DMS53 (cell line): Measurements from ENCODE around the gene PGAM1.
"Not testable (repeated sequence)": the region's sequence is repeated elsewhere in the genome, so short reads cannot be mapped to it uniquely, and the experiment has no call there.

Experiments
- DNase-seq: peaks from one replicate; lab custom pipeline; 2025; lab: John Stamatoyannopoulos, UW

PGAM1 gene

DNA sequence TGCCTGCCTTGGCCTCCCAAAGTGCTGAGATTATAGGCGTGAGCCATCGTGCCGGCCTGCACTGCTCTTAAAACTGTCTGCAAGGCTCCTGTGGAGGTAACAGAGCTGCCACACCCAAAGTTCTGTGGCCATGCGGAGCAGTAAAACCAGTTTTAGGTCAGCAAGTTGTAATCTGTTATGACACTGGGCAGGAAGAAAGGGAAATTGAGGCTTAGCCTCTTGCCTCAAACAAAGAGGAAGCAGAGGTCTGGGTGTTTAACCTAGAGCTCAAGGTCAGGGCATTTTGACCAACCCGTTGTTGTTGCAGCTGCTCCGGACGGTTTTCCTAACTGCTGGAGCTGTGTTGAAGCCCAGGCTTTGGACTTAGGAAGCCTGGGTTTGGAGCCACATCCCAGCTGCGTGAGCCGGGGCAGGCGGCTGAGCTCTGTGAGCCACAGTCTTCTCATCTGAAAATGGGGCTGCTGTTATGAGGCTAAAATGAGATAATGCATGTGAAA, 17.4 kb upstream of the PGAM1 start:
- DNase-seq = no peak

DNA sequence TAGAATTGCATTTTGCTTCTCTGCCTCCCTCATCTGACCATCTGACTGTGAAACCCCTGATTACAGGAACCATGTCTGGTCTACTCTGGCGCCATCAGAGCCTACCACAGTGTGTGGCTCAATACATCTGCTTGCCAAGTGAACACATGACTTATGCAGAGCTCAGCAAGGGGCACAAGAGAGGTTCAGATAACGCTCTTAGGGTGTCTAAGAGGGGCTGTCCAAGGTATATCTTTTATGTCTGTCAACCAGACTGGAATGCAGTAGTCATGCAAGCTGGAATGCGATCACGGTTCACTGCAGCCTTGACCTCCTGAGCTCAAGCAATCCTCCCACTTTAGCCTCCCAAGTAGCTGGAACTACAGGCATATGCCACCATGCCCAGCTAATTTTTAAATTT, 14.6 kb upstream of the PGAM1 start:
- DNase-seq = no peak

DNA sequence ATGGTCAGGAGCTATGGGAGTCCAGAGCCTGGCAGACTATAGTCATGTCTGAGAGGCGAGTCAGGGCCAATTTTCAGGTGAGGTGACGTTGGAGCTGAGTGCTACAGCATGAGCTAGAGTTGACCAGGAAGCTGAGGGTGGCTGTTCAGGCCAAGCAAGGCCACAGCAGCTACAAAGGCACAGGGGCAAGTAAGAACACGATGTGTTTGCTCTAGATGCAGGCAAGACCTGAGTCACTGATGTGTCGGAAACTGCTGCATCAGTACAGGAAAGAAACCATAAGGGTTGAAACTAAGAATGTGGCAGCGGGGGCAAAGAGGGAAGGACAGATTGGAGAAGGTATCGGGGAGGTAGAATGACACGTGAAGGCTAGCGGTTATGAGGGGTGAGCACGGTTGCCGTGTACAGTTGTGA, 13.1 kb upstream of the PGAM1 start:
- peak; percentile 43 for DNase-seq

DNA sequence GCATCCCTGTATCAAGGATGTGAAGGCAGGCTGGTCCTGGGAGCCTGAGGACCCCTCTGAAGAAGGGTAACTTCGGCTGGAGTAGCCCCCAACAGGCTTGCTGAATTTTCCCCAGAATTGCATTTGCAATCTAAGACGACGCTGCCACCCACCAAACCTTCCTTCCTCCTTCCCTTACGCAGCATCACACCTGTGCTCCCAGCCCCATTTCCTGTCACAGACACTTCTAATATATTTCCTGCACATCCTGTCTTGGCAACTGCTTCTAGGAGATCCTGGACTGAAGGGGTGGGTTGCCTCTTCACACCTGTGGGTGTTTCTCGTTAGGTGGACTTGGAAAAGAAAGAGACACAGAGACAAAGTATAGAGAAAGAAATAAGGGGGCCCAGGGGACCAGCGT, 9.4 kb upstream of the PGAM1 start:
- DNase-seq = no peak

DNA sequence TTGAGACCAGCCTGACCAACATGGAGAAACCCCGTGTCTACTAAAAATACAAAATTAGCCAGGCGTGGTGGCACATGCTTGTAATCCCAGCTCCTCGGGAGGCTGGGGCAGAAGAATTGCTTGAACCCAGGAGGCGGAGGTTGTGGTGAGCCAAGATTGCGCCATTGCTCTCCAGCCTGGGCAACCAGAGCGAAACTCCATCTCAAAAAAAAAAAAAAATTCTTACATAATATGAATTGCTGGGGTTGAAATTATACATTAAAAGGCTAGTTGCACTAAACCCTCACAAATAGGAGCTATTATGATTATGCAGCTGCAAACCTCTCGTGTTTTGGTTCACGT, 2.3 kb upstream of the PGAM1 start:
- DNase-seq = not testable (repeated sequence)

DNA sequence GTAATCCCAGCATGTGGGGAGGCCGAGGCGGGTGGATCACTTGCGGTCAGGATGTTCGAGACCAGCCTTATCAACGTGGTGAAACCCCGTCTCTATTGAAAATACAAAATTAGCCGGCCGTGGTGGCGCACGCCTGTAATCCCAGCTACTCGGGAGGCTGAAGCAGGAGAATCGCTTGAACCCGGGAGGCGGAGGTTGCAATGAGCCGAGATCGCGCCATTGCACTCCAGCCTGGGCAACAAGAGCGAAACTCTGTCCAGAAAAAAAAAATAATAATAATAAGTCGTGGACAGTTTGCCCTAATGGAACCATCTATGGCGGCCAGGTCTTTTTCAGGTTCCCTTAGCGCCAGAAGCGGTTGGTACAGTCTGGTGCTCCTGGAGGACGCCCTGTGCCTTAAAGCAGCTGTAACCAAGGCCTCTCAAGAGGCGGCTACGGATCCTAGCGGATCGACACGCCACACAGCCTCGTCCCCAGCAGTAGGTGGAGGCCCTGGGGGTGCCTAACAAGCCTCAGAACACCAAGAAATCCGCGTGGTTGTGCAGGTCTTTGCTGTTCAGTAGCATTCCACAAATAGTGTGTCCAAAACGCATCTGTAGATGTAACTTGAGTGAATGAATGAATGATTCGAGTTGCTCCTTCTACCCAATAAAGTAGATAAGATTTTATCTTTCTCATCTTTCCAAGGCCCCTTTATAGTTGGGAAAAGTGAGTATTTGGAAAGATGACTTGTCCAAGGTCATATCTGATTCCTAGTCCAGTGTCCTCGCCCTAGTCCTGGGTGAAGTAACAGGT, 982 bp downstream of the PGAM1 start:
- peak; percentile 66 for DNase-seq

DNA sequence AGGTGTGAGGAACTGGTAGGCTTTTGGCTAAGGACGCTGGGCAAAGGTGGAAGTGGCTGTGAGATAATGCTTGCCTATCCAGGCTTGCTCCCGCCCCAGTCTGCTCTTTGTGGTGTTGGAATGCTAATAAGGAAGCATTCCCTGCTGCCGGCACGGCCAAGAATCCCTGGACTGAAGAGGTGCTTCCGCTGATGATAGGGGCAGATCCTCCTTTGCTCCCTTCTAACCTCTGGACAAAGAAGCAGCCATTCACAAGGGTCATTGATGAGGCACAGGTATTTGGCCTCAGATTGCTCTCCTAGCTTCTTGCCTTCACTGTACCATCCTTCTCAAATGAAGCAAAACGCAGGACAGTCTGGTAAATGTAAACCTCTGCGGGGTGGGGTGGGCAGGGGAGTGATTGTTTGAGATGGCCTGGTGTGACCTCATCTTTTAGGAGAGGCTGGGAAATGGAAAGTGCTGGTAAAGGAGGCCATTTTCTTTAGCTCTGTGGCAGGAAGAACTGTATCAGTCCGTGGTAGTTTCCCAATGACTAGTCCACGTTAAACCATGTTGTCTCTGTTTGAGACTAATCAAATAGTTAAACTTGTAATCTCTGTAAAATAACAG, 1.7 kb downstream of the PGAM1 start:
- DNase-seq = peak; percentile 73

DNA sequence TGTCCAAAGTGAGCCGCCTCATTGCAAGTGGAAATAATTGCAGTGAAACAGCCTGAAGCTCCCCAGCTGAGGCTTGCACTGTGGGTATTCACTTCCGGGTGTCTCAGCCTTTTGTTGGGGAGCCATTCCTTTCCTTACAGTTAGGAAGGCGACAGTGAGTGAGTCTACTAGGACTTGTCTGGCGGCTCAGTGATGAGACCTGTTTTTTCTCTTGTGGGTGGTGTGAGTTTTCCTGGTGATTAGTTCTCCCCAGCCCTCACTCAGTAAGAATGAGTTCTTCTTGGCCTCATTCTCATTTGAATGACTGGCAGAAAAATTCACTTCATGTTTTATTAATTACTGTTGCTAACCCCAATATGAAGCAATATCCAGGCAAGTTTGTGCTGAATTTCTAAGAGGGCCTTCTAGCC, 2.6 kb downstream of the PGAM1 start:
- no peak for DNase-seq

DNA sequence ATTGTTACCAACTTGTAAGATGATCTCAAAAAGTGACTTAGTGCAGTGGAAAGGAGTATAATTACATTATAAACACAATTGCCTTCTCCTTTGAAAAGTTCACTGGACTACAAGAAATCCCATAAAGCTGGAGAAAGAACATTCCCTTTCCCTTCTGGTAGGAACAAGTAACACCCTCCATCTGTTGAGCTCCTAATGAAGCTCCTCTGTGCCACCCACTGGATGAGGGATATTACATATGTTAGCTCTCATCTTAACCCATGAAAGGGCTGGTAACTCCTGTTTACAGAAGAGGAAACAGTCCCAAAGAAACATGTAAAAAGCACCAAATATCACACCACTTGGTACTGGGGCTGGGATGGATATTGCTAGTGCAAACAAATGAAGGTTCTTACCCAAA, 8.1 kb downstream of the PGAM1 start:
- peak; percentile 43 for DNase-seq

DNA sequence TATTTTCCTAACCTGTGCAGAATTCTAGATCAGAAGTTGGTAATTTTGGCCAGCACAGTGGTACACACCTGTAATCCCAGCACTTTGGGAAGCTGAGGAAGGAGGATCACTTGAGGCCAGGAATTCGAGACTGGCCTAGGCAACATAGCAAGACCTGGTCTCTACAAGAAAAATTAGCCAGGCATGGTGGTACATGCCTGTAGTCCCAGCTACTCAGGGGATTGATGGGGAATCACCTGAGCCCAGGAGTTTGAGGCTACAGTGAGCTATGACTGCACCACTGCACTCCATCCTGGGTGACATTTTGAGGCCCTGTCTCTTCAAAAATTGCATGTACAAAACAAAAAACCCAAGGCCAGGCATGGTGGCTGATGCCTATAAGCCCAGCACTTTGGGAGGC, 8.6 kb downstream of the PGAM1 start:
- no peak for DNase-seq

DNA sequence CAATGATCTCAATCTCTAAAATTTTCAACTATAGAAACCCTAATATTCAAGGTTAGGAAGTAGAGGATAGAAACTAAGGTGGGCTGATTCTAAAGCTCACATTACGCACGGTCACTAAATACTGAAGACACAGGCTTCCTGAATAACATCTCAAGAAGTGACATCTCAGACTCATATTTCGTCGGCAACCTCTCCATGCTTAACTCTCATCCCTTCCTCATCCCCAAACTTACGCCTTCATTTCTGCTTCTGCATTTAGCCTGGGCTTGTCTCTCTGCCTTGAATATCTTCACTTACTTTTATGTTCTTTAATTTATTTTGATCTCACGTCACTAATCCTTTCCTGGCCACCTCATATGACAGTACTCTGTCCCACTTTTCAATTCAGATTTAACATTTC, 9.2 kb downstream of the PGAM1 start:
- no peak for DNase-seq

DNA sequence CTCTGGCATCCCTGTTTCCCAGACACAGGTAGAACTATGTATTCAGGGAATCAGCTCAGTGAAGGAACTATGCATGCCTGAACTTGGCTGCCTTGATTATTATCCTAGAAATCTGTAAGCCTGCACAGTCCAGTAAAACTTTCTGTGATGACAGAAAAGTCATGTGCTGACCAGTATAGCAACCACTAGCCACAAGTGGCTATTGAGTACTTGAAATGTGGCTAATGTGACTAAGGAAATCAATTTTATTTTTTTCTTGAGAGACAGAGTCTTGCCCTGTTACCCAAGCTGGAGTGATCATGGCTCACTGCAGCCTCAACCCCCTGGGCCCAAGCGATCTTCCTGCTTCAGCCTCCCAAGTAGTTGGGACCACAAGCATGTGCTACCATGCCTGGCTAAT, 16.3 kb downstream of the PGAM1 start:
- no peak for DNase-seq

DNA sequence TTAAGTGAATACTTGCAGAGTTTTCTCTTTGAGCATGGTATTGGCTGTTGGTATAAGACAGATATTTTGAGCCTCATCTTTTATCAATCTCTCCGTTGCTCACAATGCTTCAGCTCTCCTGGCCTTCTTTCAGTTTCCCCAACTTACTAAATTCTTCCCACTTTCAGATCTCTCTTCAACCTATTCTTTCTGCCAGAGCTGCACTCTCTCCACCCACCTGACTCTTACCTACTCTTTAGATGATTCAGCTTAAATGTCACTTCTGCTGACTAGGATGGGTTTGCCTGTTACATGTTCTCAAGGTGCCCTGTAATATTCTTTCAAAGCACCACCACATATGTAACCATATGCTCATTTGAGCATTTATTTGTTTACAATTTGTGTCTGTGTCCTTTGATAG, 18.2 kb downstream of the PGAM1 start:
- no peak for DNase-seq

DNA sequence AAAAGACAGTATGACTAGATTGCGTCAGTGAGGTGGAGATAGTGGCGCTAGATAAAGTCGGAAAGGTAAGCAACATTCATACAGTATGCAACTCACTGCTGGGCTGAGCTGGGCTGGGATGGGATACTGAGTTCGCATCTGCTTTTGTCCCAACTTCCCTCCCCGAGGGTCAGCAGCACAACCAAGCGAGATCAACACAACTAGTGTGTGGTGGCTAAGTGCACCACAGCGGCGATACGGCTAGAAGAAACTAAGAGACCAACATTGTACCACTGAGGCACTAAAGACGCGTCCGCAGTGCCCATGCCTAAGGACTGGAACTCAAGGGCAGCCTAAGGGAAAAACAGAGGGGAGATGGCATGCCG, 19.3 kb downstream of the PGAM1 start:
- DNase-seq = no peak

DNA sequence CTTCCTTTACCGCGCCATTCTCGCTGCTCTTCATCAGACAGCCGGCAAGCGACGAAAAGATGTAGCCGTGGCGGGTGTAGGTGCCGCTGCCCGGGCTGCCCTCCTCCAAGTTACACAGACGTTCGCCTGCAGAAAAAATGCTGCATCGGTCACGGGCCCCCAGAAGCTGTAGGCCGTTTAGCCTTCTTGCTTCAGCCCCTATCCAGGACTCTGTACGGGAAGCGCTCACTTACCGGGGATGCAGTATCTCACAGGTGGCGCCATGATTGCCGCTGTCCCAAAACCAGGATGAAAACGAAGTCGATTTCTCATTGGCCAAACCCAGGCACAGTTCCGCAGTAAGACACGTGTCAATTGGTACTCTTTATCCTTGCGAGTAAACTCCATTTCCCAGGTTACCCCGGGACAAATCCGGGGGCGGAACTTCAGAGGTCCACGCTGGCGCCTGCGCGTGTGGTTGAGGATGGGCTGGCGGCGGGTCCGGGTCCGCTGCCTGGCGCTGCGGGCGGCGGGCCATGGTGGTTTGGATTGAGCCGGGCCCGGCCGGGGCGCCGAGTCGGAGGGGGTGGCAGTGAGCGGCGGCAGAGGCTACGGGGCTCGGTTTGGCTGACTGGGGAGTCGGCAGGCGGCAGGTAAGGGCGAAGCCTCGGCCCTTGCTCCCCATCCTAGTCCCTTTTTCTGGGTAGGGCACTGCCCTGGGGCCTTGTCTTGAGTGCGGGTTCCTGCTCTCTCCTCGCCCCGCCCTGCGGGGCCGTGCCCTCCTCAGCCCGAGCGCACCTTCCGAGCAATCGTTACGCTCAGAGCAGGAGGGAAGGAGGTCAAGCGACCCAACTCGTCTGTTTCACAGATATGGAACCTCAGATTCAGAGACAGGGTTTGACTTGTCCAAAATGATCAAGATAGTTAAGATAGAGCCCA, 20.0 kb downstream of the PGAM1 start, which contains the start of the genes EXOSC1 and ZDHHC16:
Gene EXOSC1 (minus strand): TSS at position 285 of the 918 bp plus-strand sequence. CDS start 21 bp downstream, at position 264.
Gene ZDHHC16 (plus strand): TSS at position 454 of the 918 bp plus-strand sequence. CDS start 5,501 bp downstream, outside the sequence.
- peak; percentile 99 for DNase-seq

DNA sequence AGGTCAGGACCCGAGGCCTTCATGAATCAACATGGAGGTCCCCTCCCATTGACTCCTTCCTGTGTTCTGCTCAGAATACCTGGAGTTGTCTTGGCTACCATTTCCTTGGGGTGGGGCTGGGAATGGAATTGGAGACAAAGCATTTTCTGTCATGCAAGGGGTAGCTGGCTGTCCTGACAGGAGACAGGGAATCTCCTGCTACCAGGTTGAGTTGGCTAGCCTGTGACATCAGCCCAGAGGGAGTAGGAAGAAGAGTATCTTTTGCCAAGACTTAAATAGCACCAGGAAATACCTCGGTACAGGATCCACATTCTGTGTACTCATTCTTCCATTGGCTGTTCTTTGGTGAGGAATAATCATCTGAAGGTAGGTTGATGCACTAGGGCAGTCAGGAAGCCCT, 24.8 kb downstream of the PGAM1 start:
- no peak for DNase-seq

DNA sequence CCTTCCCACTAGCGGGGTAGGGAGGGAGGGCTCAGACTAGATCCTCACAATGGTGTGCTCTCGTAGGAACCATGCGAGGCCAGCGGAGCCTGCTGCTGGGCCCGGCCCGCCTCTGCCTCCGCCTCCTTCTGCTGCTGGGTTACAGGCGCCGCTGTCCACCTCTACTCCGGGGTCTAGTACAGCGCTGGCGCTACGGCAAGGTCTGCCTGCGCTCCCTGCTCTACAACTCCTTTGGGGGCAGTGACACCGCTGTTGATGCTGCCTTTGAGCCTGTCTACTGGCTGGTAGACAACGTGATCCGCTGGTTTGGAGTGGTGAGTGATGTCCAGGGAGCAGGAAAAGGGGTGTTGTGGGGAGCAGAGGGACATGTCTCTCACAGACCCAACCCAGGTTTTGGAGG, 25.6 kb downstream of the PGAM1 start:
- DNase-seq = no peak

DNA sequence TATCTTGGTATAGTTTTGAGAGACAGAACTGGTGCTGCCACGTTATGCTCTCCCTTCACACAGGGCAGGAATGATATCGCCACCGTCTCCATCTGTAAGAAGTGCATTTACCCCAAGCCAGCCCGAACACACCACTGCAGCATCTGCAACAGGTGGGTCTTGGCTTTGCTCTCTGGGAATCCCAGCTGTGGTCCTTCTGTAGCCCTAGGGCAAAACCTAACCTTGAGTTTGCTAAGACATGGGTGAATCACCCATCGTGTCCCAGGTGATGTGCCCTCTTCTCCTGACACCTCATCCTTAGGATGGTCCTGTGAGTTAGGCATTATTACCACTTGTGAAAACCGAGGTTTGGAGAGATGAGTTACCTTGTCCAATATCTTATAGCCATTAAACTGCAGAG, 26.4 kb downstream of the PGAM1 start:
- no peak for DNase-seq

DNA sequence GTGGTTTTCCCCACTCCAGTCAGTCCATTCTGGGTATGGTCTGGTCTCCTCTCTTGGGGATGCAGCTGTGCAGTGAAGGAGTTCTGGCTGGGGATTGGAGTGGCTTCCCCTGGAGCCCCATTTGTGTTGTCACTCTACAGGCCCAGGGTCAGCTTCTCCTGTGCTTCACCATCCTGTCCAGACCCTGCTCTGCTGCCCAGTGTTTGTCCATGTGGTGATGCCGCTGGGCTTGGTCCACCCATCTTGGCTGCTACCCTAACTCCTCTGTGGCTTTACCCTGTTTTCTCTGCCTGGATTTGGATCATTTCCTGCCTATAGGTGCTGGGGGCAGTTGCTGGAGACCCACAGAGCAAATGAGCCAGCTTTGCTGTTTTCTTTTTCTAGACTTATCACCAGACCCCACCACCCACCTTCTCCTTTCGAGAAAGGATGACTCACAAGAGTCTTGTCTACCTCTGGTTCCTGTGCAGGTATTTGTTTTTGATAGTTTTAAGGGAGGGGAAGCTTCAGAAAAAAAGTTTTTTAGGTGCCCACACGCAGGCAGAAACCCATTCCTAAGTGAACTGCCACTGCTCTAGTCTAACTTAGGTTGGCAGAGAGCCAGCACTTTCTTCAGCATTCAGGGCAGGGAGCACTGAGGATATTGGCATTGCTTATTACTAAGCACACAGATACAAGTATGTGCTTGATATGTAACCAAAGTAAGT, 28.5 kb downstream of the PGAM1 start:
- peak; percentile 50 for DNase-seq

DNA sequence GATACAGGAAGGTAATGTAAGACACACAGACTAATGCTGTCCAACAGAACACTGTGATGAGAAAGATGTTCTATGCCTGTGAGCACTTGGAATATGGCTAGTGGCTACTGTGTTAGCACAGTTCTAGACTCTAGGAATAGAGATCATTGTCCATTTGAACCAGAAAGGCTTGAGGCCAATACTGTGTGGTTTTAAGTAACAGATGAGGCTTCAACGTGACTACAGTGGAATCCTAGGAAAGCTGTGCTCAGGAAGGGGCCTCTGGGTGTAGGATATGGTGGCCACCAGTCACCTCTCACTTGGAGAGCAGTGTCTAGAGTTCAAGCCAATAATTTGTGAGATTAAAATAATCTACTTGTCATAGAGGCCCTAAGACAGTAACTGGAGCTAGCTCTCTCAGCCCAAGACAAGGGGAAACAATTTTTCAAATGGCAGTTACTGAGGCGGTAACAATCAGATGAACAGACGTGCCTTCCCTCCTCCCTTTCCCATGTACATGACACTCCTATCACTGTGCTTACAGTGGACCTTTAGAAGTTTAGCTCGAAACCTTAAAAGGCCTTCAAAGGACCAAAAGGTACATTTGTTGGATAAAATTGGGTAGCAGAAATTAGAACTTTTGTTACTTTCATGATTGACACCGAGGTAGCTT, 30.2 kb downstream of the PGAM1 start:
- no peak for DNase-seq

DNA sequence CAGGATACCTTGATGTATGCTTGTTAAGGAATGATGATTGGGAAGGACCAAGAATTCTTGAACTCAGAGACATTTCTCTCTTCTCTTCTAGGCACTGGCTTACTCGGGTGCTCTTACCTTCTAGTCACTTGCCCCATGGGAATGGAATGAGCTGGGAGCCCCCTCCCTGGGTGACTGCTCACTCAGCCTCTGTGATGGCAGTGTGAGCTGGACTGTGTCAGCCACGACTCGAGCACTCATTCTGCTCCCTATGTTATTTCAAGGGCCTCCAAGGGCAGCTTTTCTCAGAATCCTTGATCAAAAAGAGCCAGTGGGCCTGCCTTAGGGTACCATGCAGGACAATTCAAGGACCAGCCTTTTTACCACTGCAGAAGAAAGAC, 30.7 kb downstream of the PGAM1 start:
- DNase-seq = no peak
